B cell (primary cell): ENCODE data around the gene CXCL12. TPM values are rescaled to one million over a fixed set of nuclear protein-coding genes. Genes with fewer than 3 reads are reported as not detected.

ENCODE experiments used
- ATAC-seq: fragments of 200-7000 bp; cut with Tn5 transposase; one replicate; pipeline ENCODE4 v1.10.0; 2021; ENCODE audit warnings: low read depth, mild to moderate bottlenecking, moderate number of reproducible peaks, moderate library complexity
- CTCF ChIA-PET: fragments of 350-600 bp; sonication (Branson Sonifier 250); formaldehyde crosslinking; loops from one replicate; lab custom pipeline; 2021; ENCODE audit warnings: antibody characterized with exemption, inconsistent platforms; lab: Charles Lee
- POLR2A ChIA-PET: fragments of 350-600 bp; sonication (Branson Sonifier 250); formaldehyde crosslinking; loops from one replicate; lab custom pipeline; 2021; ENCODE audit warnings: antibody characterized with exemption; lab: Charles Lee
- DNase-seq: peaks from one replicate; pipeline ENCODE4 v3.0.0; 2013
- H2AFZ ChIP-seq: 2 replicates; pipeline ENCODE4 v1.6.1; 2012; ENCODE audit warnings: mild to moderate bottlenecking, low read depth, low read length; ENCODE audit not compliant: insufficient read depth, poor library complexity, severe bottlenecking
- H3K27ac ChIP-seq, 2 donors: 1 replicate in 1 of 2; 2 replicates in 1 of 2; pipeline ENCODE4 v1.5.1; 2012 to 2013; ENCODE audit warnings: low read length in 2 of 2, mild to moderate bottlenecking in 2 of 2, moderate library complexity in 1 of 2
- H3K27me3 ChIP-seq, 4 experiments: fragments of 200-600 bp in 1 of 4; sonication (generic) in 1 of 4; replicated peaks in 1 of 4; 1 replicate in 2 of 4; 2 replicates in 2 of 4; pipeline versions ENCODE4 v1.6.1 to v1.7.0; 2013 to 2016; ENCODE audit warnings: low read length in 3 of 4, mild to moderate bottlenecking in 2 of 4, mixed read lengths in 1 of 4, moderate library complexity in 1 of 4; ENCODE audit not compliant: insufficient read depth in 4 of 4, control insufficient read depth in 3 of 4; ENCODE audit errors: control extremely low read depth in 1 of 4
- H3K36me3 ChIP-seq, 2 experiments: replicated peaks in 1 of 2; 1 replicate in 1 of 2; 2 replicates in 1 of 2; pipeline versions ENCODE4 v1.6.1 to v1.7.1; 2013; ENCODE audit warnings: low read length in 1 of 2; ENCODE audit not compliant: insufficient read depth in 2 of 2, control insufficient read depth in 1 of 2; ENCODE audit errors: control extremely low read depth in 1 of 2, extremely low read depth in 1 of 2
- H3K4me1 ChIP-seq, 2 donors: fragments of 200-600 bp in 1 of 2; sonication (generic) in 1 of 2; 1 replicate in 1 of 2; 2 replicates in 1 of 2; pipeline versions ENCODE4 v1.5.1 to v1.6.1; 2013 to 2017; ENCODE audit warnings: low read length in 2 of 2; ENCODE audit not compliant: control insufficient read depth in 2 of 2, insufficient read depth in 2 of 2
- H3K4me2 ChIP-seq: replicated peaks from 2 replicates; pipeline ENCODE3; 2012; ENCODE audit warnings: mild to moderate bottlenecking, low read depth, low read length; ENCODE audit not compliant: poor library complexity, severe bottlenecking
- H3K4me3 ChIP-seq, 5 experiments: fragments of 200-600 bp in 1 of 5; sonication (generic) in 1 of 5; 1 replicate in 3 of 5; 2 replicates in 2 of 5; pipeline versions ENCODE4 v1.5.1 to v1.7.0; 2011 to 2016; ENCODE audit warnings: low read length in 4 of 5, mild to moderate bottlenecking in 4 of 5, low read depth in 2 of 5, control low read depth in 1 of 5, moderate library complexity in 1 of 5; ENCODE audit not compliant: insufficient read depth in 1 of 5; ENCODE audit errors: control extremely low read depth in 1 of 5, extremely low read depth in 1 of 5
- H3K79me2 ChIP-seq: fragments of 200-600 bp; sonication (generic); one replicate; pipeline ENCODE4 v1.6.0; 2016; ENCODE audit warnings: low read length; ENCODE audit not compliant: control insufficient read depth, insufficient read depth
- H3K9ac ChIP-seq: fragments of 200-600 bp; sonication (generic); 2 replicates; pipeline ENCODE4 v1.6.1; 2017; ENCODE audit warnings: mild to moderate bottlenecking, low read length, moderate library complexity
- H3K9me3 ChIP-seq, 3 donors: one replicate each; pipeline versions ENCODE4 v1.6.1 to v1.7.1; 2013; ENCODE audit warnings: low read length in 2 of 3; ENCODE audit not compliant: control insufficient read depth in 2 of 3, insufficient read depth in 1 of 3; ENCODE audit errors: control extremely low read depth in 1 of 3
- H4K20me1 ChIP-seq: 2 replicates; pipeline ENCODE4 v1.6.0; 2012; ENCODE audit warnings: mild to moderate bottlenecking, low read length; ENCODE audit not compliant: insufficient read depth, control insufficient read depth, poor library complexity, severe bottlenecking
- H3K27ac Mint-ChIP-seq: one replicate; pipeline ENCODE4 v1.8.0; 2021; ENCODE audit warnings: mixed read lengths
- H3K27me3 Mint-ChIP-seq: one replicate; pipeline ENCODE4 v1.8.0; 2021; ENCODE audit warnings: mixed read lengths
- H3K4me1 Mint-ChIP-seq: one replicate; pipeline ENCODE4 v1.8.0; 2021; ENCODE audit warnings: mixed read lengths
- H3K4me3 Mint-ChIP-seq: one replicate; pipeline ENCODE4 v1.8.0; 2021; ENCODE audit warnings: mixed read lengths
- H3K9me3 Mint-ChIP-seq: one replicate; pipeline ENCODE4 v1.8.0; 2022; ENCODE audit warnings: mixed read lengths; ENCODE audit not compliant: insufficient read depth
- CTCF ChIP-seq: fragments of 200-600 bp; IDR thresholded peaks from one replicate; pipeline ENCODE4 v1.8.0; 2022; ENCODE audit warnings: antibody characterized with exemption, mild to moderate bottlenecking
- EZH2 ChIP-seq: IDR thresholded peaks from 2 replicates; pipeline ENCODE4 v1.6.1; 2012; ENCODE audit warnings: borderline replicate concordance, low read depth, mild to moderate bottlenecking, moderate library complexity, low read length; ENCODE audit not compliant: insufficient read depth, poor library complexity, severe bottlenecking
- WGBS: methylation state at CpG from one replicate; pipeline ENCODE4 v1.1.5; 2013; ENCODE audit warnings: missing lambda C conversion rate; ENCODE audit not compliant: insufficient coverage; 5-methylcytosine and 5-hydroxymethylcytosine counted together
- intact Hi-C: fragments of 100-400 bp; cut with micrococcal nuclease; formaldehyde crosslinking; loops from one replicate; pipeline ENCODE4 v1.10.0; 2022
- polyA plus RNA-seq: library from polyadenylated mRNA; depleted of rRNA; stranded (reverse); fragments of >200 nt; gene quantifications from 2 replicates; pipeline ENCODE4 v1.2.3, GENCODE V29; 2012
- total RNA-seq, 2 donors: library from RNA; stranded (reverse); fragments of 120-200 nt in 1 of 2; gene quantifications; 1 replicate in 1 of 2; 2 replicates in 1 of 2; pipeline versions ENCODE4 v1.2.3 to v1.2.4, GENCODE V29; 2013 to 2022

CXCL12 gene
- total and polyA plus RNA-seq, 2 donors (not counting 1 experiment from before 2014, with no cell fraction given) = not detected

GRCh38 chr10:44361109-44361508 is 23.8 kb downstream of the CXCL12 start:
- TF ChIP-seq EZH2 = no peak
- no peak for TF ChIP-seq CTCF
- peaks cover 8% of the 10 kb centered on the region for H3K27me3 Mint-ChIP-seq
- no peaks in the 10 kb centered on the region for H3K4me1 Mint-ChIP-seq
- peaks cover 0 to 9% (median 0%) of the 10 kb centered on the region in 3 donors for H3K9me3 ChIP-seq
- H4K20me1 ChIP-seq = no peaks in the 10 kb centered on the region
- no peaks in the 10 kb centered on the region for H3K9me3 Mint-ChIP-seq
- CTCF ChIA-PET = no interaction called here
- WGBS = 25% methylated on average over 1 of the region's 1 CpG
- H3K4me3 ChIP-seq = no peak overlapping the region
- no peaks in the 10 kb centered on the region for H3K27me3 ChIP-seq
- no peaks in the 10 kb centered on the region for H3K36me3 ChIP-seq
- no peak overlapping the region for H3K4me2 ChIP-seq
- H3K4me3 Mint-ChIP-seq = no peak overlapping the region
- no peak overlapping the region for H3K27ac ChIP-seq
- no peak for DNase-seq
- ATAC-seq = no peak
- POLR2A ChIA-PET = no interaction called here
- no peaks in the 10 kb centered on the region for H3K79me2 ChIP-seq
- no peaks in the 10 kb centered on the region for H3K4me1 ChIP-seq
- intact Hi-C loops = no loop called here
- no peak overlapping the region for H2AFZ ChIP-seq
- no peak overlapping the region for H3K9ac ChIP-seq
- no peak overlapping the region for H3K27ac Mint-ChIP-seq

GRCh38 chr10:44358080-44358771 is 26.7 kb downstream of the CXCL12 start:
- Mint-ChIP-seq H3K27ac (no peak overlapping the region), H3K4me3 (no peak overlapping the region), H3K27me3 (peaks cover 11% of the 10 kb centered on the region), H3K9me3 (no peaks in the 10 kb centered on the region), H3K4me1 (no peaks in the 10 kb centered on the region)
- 87% methylated on average over 8 of the region's 8 CpGs for WGBS
- POLR2A ChIA-PET = no interaction called here
- Histone ChIP-seq H4K20me1 (no peaks in the 10 kb centered on the region), H3K9ac (no peak overlapping the region), H2AFZ (no peak overlapping the region), H3K4me2 (no peak overlapping the region), H3K27ac (no peak overlapping the region), H3K36me3 (no peaks in the 10 kb centered on the region), H3K9me3 (peaks cover 0 to 5% (median 0%) of the 10 kb centered on the region in 3 donors), H3K79me2 (no peaks in the 10 kb centered on the region), H3K4me3 (no peak overlapping the region), H3K27me3 (no peaks in the 10 kb centered on the region), H3K4me1 (no peaks in the 10 kb centered on the region)
- CTCF ChIA-PET = no interaction called here
- TF ChIP-seq EZH2 = no peak
- no peak for TF ChIP-seq CTCF
- intact Hi-C loops = no loop called here
- ATAC-seq (no peak), DNase-seq (no peak)
